CD4-positive, alpha-beta T cell (primary cell): ENCODE results near the gene HTRA2. TPM values are rescaled to one million over a fixed set of nuclear protein-coding genes. Genes with fewer than 3 reads are reported as not detected.

Experiments
- ATAC-seq: fragments of 200-7000 bp; cut with Tn5 transposase; one replicate; pipeline ENCODE4 v1.10.0; 2022; ENCODE audit warnings: mild to moderate bottlenecking; ENCODE audit not compliant: poor library complexity
- CTCF ChIA-PET: fragments of 350-600 bp; sonication (Branson Sonifier 250); formaldehyde crosslinking; loops from one replicate; lab custom pipeline; 2021; ENCODE audit warnings: antibody characterized with exemption, inconsistent platforms; lab: Charles Lee
- POLR2A ChIA-PET: fragments of 350-600 bp; sonication (Branson Sonifier 250); formaldehyde crosslinking; loops from one replicate; lab custom pipeline; 2021; ENCODE audit warnings: antibody characterized with exemption, inconsistent platforms; lab: Charles Lee
- DNase-seq, 14 experiments: peaks; one replicate each; pipeline ENCODE4 v3.0.0-alpha.2; 2013 to 2020; ENCODE audit warnings: mixed read lengths in 2 of 14
- H3K27ac ChIP-seq, 2 donors: one replicate each; pipeline versions ENCODE4 v1.5.1 to v1.7.0; 2013; ENCODE audit warnings: low read length in 2 of 2, low read depth in 1 of 2, mild to moderate bottlenecking in 1 of 2
- H3K27me3 ChIP-seq, 2 experiments: 1 replicate in 1 of 2; 2 replicates in 1 of 2; pipeline versions ENCODE4 v1.6.1 to v1.7.0; 2013; ENCODE audit warnings: low read length in 2 of 2, control low read depth in 1 of 2, mild to moderate bottlenecking in 1 of 2, moderate library complexity in 1 of 2; ENCODE audit not compliant: insufficient read depth in 2 of 2, control insufficient read depth in 1 of 2
- H3K36me3 ChIP-seq: one replicate; pipeline ENCODE4 v1.6.1; 2013; ENCODE audit warnings: low read length, control low read depth; ENCODE audit not compliant: insufficient read depth
- H3K4me1 ChIP-seq: one replicate; pipeline ENCODE4 v1.6.1; 2013; ENCODE audit warnings: low read length, control low read depth; ENCODE audit not compliant: insufficient read depth
- H3K4me3 ChIP-seq: one replicate; pipeline ENCODE4 v1.5.1; 2013; ENCODE audit warnings: mild to moderate bottlenecking, low read length, moderate library complexity
- H3K9me3 ChIP-seq, 2 experiments: 1 replicate in 1 of 2; 2 replicates in 1 of 2; pipeline versions ENCODE4 v1.6.1 to v1.7.0; 2013; ENCODE audit warnings: low read length in 2 of 2, mild to moderate bottlenecking in 2 of 2, control low read depth in 1 of 2, moderate library complexity in 1 of 2; ENCODE audit not compliant: control insufficient read depth in 1 of 2, insufficient read depth in 1 of 2
- H3K27ac Mint-ChIP-seq: one replicate; pipeline ENCODE4 v1.8.0; 2020; ENCODE audit warnings: mixed read lengths
- H3K27me3 Mint-ChIP-seq: one replicate; pipeline ENCODE4 v1.8.0; 2021; ENCODE audit warnings: mixed read lengths
- H3K36me3 Mint-ChIP-seq: one replicate; pipeline ENCODE4 v1.8.0; 2021; ENCODE audit warnings: low read depth, mixed read lengths
- H3K4me1 Mint-ChIP-seq: one replicate; pipeline ENCODE4 v1.8.0; 2021; ENCODE audit warnings: low read depth, mixed read lengths
- H3K4me3 Mint-ChIP-seq: one replicate; pipeline ENCODE4 v1.8.0; 2020; ENCODE audit warnings: mild to moderate bottlenecking, mixed read lengths
- H3K9me3 Mint-ChIP-seq: one replicate; pipeline ENCODE4 v1.8.0; 2020; ENCODE audit warnings: mixed read lengths
- intact Hi-C, 2 experiments: fragments of 100-400 bp; cut with DNase I in 1 of 2; cut with micrococcal nuclease in 1 of 2; formaldehyde crosslinking; loops; one replicate each; pipeline versions ENCODE4 v1.15.1 to v1.9.0; 2023 to 2025; cut with DNase I, micrococcal nuclease
- total RNA-seq, 174 experiments: library from RNA in 2 of 174; stranded (reverse) in 2 of 174; gene quantifications; one replicate each; pipeline ENCODE4 v1.2.3 and lab custom pipeline; 2021 to 2026
- TF ChIP-seq, protein P1 (sequence below): fragments of 200-600 bp; IDR thresholded peaks from one replicate; pipeline ENCODE4 v1.8.0; 2022; ENCODE audit warnings: antibody characterized with exemption, mild to moderate bottlenecking

Gene HTRA2
- total RNA-seq, 2 experiments from 2014 or later = 15.3 to 16.0 TPM

DNA sequence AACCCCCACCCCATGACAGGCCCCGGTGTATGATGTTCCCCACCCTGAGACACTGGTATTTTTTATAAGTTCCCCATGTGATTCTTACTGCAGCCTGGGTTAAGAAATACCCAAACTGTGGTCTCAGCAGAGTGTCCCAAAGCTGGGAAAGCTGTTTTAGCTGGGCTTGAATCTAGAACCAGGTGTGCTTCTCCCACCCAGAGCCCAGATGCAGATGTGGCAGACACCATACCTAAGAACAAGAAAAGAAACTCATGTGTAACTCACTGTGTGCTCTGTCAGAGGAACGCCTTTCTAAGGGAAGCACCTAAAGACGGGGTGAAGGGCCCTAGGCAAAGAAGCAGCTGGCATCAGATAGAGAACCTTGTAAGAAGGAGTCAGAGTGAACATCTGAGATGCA lies 48.7 kb downstream of the HTRA2 start:
- H3K27ac ChIP-seq = no peak overlapping the region
- H3K4me3 ChIP-seq = no peak overlapping the region
- CTCF ChIA-PET = no interaction called here
- H3K36me3 ChIP-seq = no peaks in the 10 kb centered on the region
- Mint-ChIP-seq H3K4me1 (peaks cover 19% of the 10 kb centered on the region), H3K27me3 (peaks cover 11% of the 10 kb centered on the region), H3K36me3 (no peaks in the 10 kb centered on the region), H3K27ac (no peak overlapping the region), H3K9me3 (no peaks in the 10 kb centered on the region), H3K4me3 (no peak overlapping the region)
- intact Hi-C loops = no loop called here
- TF ChIP-seq, protein P1, sequence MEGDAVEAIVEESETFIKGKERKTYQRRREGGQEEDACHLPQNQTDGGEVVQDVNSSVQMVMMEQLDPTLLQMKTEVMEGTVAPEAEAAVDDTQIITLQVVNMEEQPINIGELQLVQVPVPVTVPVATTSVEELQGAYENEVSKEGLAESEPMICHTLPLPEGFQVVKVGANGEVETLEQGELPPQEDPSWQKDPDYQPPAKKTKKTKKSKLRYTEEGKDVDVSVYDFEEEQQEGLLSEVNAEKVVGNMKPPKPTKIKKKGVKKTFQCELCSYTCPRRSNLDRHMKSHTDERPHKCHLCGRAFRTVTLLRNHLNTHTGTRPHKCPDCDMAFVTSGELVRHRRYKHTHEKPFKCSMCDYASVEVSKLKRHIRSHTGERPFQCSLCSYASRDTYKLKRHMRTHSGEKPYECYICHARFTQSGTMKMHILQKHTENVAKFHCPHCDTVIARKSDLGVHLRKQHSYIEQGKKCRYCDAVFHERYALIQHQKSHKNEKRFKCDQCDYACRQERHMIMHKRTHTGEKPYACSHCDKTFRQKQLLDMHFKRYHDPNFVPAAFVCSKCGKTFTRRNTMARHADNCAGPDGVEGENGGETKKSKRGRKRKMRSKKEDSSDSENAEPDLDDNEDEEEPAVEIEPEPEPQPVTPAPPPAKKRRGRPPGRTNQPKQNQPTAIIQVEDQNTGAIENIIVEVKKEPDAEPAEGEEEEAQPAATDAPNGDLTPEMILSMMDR = no peak
- DNase-seq (no peak), ATAC-seq (no peak)
- H3K9me3 ChIP-seq = no peaks in the 10 kb centered on the region
- H3K27me3 ChIP-seq = no peaks in the 10 kb centered on the region
- POLR2A ChIA-PET = no interaction called here
- H3K4me1 ChIP-seq = peaks cover 3% of the 10 kb centered on the region

DNA sequence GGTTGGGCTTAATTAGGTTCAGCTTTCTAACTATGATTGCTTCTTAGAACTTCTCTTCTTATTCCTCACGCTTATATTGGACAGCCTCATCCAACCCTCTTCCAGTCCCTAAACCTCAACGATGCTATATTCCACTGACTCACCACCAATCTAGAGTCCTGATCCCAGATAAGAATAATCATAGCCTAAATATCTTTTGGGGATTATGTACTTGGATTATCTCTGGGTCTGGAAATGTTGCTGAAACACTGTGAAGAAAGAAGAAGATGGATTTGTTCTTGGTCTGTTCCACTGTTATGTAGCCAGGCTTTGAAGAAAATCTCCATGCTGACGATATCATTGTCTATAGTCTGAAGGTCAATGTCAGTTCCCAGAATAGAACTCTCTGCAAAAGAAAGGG lies 51.7 kb downstream of the HTRA2 start:
- Mint-ChIP-seq H3K36me3 (no peaks in the 10 kb centered on the region), H3K9me3 (no peaks in the 10 kb centered on the region), H3K27me3 (peaks cover 11% of the 10 kb centered on the region), H3K4me1 (peaks cover 13% of the 10 kb centered on the region), H3K27ac (no peak overlapping the region), H3K4me3 (no peak overlapping the region)
- intact Hi-C loops = loop anchor here in 1 of 2 experiments (10.0 kb wide), 1 partner anchor 757 kb away; the partner anchor contains the start of gene STAMBP
- TF ChIP-seq, protein P1 = no peak
- POLR2A ChIA-PET = no interaction called here
- Histone ChIP-seq H3K27me3 (no peaks in the 10 kb centered on the region), H3K27ac (no peak overlapping the region), H3K9me3 (no peaks in the 10 kb centered on the region), H3K4me1 (peaks cover 5% of the 10 kb centered on the region), H3K4me3 (no peak overlapping the region), H3K36me3 (no peaks in the 10 kb centered on the region)
- DNase-seq = no peak
- ATAC-seq = no peak
- CTCF ChIA-PET = no interaction called here

DNA sequence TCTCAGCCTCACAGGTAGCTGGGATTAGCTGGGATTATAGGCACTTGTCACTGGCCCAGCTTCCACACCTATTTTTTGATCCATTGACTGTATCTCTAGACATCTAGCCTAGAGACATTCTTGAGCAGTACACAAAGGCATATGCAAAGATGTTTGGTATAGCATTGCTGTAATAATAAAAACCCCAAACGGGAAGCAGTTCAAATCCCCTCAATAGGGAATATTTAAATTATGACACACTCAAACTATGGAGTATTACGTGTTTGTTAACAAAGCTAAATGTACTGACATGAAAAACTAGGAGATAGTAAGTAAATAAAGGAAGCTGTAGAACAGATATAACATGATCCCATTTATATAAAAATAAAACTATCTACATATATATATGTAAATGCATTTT lies 52.5 kb downstream of the HTRA2 start:
- POLR2A ChIA-PET = no interaction called here
- no peaks in the 10 kb centered on the region for H3K27me3 ChIP-seq

More for the DNA sequence above, 52.5 kb downstream of the HTRA2 start:
- intact Hi-C loops = loop anchor here in 1 of 2 experiments (10.0 kb wide), 1 partner anchor 757 kb away; the partner anchor contains the start of gene STAMBP
- Mint-ChIP-seq H3K9me3 (no peaks in the 10 kb centered on the region), H3K27ac (no peak overlapping the region), H3K4me3 (no peak overlapping the region), H3K27me3 (peaks cover 11% of the 10 kb centered on the region), H3K36me3 (no peaks in the 10 kb centered on the region), H3K4me1 (peaks cover 13% of the 10 kb centered on the region)
- no peaks in the 10 kb centered on the region for H3K9me3 ChIP-seq
- CTCF ChIA-PET = no interaction called here
- H3K4me1 ChIP-seq = peaks cover 5% of the 10 kb centered on the region
- H3K36me3 ChIP-seq = no peaks in the 10 kb centered on the region
- no peak overlapping the region for H3K27ac ChIP-seq
- DNase-seq (no peak), ATAC-seq (no peak)
- TF ChIP-seq, protein P1 = no peak
- H3K4me3 ChIP-seq = no peak overlapping the region

Other genes with a start within 250 kb of the HTRA2 start
- 10 to 100 TPM in 1 of 2 experiments, 1 to 10 TPM in 1; 7.8 to 10.4 TPM for gene SLC4A5, start 186.5 kb upstream of the HTRA2 start, total RNA-seq
- 10 to 100 TPM; 51.4 to 60.7 TPM for gene DCTN1, start 149.6 kb upstream of the HTRA2 start, total RNA-seq
- 1 to 10 TPM; 2.9 to 3.4 TPM for gene C2orf81, start 108.3 kb upstream of the HTRA2 start, total RNA-seq
- gene WDR54, start 108.2 kb upstream of the HTRA2 start, total RNA-seq = 10 to 100 TPM; 21.7 to 25.1 TPM
- under 1 TPM; 0.20 to 0.27 TPM for gene RTKN, start 88.0 kb upstream of the HTRA2 start, total RNA-seq
- 10 to 100 TPM; 41.3 to 41.8 TPM for gene INO80B, start 74.8 kb upstream of the HTRA2 start, total RNA-seq
- gene WBP1, start 71.5 kb upstream of the HTRA2 start, total RNA-seq = 10 to 100 TPM; 79.1 to 80.5 TPM
- 10 to 100 TPM; 47.6 to 48.6 TPM for gene MOGS, start 64.6 kb upstream of the HTRA2 start, total RNA-seq
- 10 to 100 TPM; 39.5 to 44.3 TPM for gene MRPL53, start 57.3 kb upstream of the HTRA2 start, total RNA-seq
- 10 to 100 TPM; 10.2 to 12.4 TPM for gene CCDC142, start 46.9 kb upstream of the HTRA2 start, total RNA-seq
- 10 to 100 TPM; 20.6 to 26.1 TPM for gene TTC31, start 46.9 kb upstream of the HTRA2 start, total RNA-seq
- not detected for gene LBX2, start 30.3 kb upstream of the HTRA2 start, total RNA-seq
- gene PCGF1, start 22.2 kb upstream of the HTRA2 start, total RNA-seq = 10 to 100 TPM; 11.6 to 13.8 TPM
- under 1 TPM; 0.14 to 0.30 TPM for gene TLX2, start 15.5 kb upstream of the HTRA2 start, total RNA-seq
- gene DQX1, start 3.7 kb upstream of the HTRA2 start, total RNA-seq = under 1 TPM in 1 of 2 experiments, not detected in 1; 0.22 TPM
- gene AUP1, start 227 bp upstream of the HTRA2 start, total RNA-seq = 100 to 1,000 TPM; 162 to 170 TPM
- under 1 TPM in 1 of 2 experiments, not detected in 1; 0.25 TPM for gene LOXL3, start 24.0 kb downstream of the HTRA2 start, total RNA-seq
- gene DOK1, start 24.8 kb downstream of the HTRA2 start, total RNA-seq = 1 to 10 TPM; 3.4 to 6.0 TPM
- gene M1AP, start 118.4 kb downstream of the HTRA2 start, total RNA-seq = not detected
- gene SEMA4F, start 124.3 kb downstream of the HTRA2 start, total RNA-seq = 1 to 10 TPM; 6.8 to 7.3 TPM